HCT116 (cell line): Measurements from ENCODE around the gene EVC2. TPM values are rescaled to one million over a fixed set of nuclear protein-coding genes. Genes with fewer than 3 reads are reported as not detected.

Experiments used
- ATAC-seq: fragments of 200-7000 bp; cut with Tn5 transposase; 2 replicates; pipeline ENCODE4 v1.9.1; 2020; ENCODE audit warnings: mild to moderate bottlenecking, moderate library complexity
- BruUV-seq: library from RNA; stranded (reverse); fragments of 400-500 nt; replicated peaks from 2 replicates; lab custom pipeline; 2021; lab: Mats Ljungman, UMichigan
- CTCF ChIA-PET: fragments of 300-600 bp; sonication (Branson Sonifier 250); formaldehyde crosslinking; loops from one replicate; lab custom pipeline; 2021; ENCODE audit warnings: antibody characterized with exemption; lab: Charles Lee
- POLR2A ChIA-PET: fragments of 300-600, 350-600 bp; sonication (Branson Sonifier 250); formaldehyde crosslinking; loops from one replicate; lab custom pipeline; 2021; ENCODE audit warnings: antibody characterized with exemption; lab: Charles Lee
- RAD21 ChIA-PET, 2 experiments: fragments of 300-600 bp; sonication (Branson Sonifier 250); formaldehyde crosslinking; loops; one replicate each; lab custom pipeline; 2023; ENCODE audit warnings: low total read pairs in 2 of 2; ENCODE audit not compliant: uncharacterized antibody in 2 of 2, unreplicated experiment in 2 of 2, low non-redundant PET in 1 of 2; lab: Charles Lee
- DNase-seq: peaks from one replicate; pipeline ENCODE4 v3.0.0-alpha.2; 2010; ENCODE audit warnings: low read depth, low spot score
- H2AFZ ChIP-seq: fragments of 200-600 bp; shearing (Covaris generic), sonication (generic); 2 replicates; pipeline ENCODE4 v1.6.1; 2017; ENCODE audit warnings: low read depth, mixed run types, mixed read lengths, antibody characterized with exemption, low read length; ENCODE audit not compliant: poor library complexity, severe bottlenecking
- H3K27ac ChIP-seq: 2 replicates; pipeline ENCODE4 v1.5.1; 2012; ENCODE audit warnings: low read depth, low read length
- H3K27me3 ChIP-seq: fragments of 200-600 bp; sonication (generic); 2 replicates; pipeline ENCODE4 v1.6.1; 2016; ENCODE audit warnings: mixed run types, low read length, mixed read lengths; ENCODE audit not compliant: insufficient read depth
- H3K36me3 ChIP-seq, 2 experiments: fragments of 200-500 bp in 1 of 2; fragments of 200-600 bp in 1 of 2; sonication (Bioruptor generic) in 1 of 2; sonication (generic) in 1 of 2; 2 replicates each; pipeline versions ENCODE4 v1.5.1 to v1.6.1; 2014 to 2016; ENCODE audit warnings: low read length in 2 of 2, inconsistent platforms in 1 of 2, mixed read lengths in 1 of 2, mixed run types in 1 of 2; ENCODE audit not compliant: insufficient read depth in 2 of 2, control insufficient read depth in 1 of 2
- H3K4me1 ChIP-seq, 2 experiments: fragments of 200-600 bp in 1 of 2; sonication (generic) in 1 of 2; 2 replicates each; pipeline versions ENCODE4 v1.5.1 to v1.6.1; 2012 to 2017; ENCODE audit warnings: low read length in 2 of 2, inconsistent platforms in 1 of 2, mild to moderate bottlenecking in 1 of 2, mixed read lengths in 1 of 2, mixed run types in 1 of 2, moderate library complexity in 1 of 2; ENCODE audit not compliant: insufficient read depth in 2 of 2, control insufficient read depth in 1 of 2
- H3K4me2 ChIP-seq: fragments of 200-600 bp; sonication (generic); 2 replicates; pipeline ENCODE4 v1.6.1; 2017; ENCODE audit warnings: mixed run types, low read length, mixed read lengths
- H3K4me3 ChIP-seq, 2 experiments: fragments of 200-600 bp in 1 of 2; sonication (generic) in 1 of 2; replicated peaks in 1 of 2; 2 replicates each; pipeline ENCODE4 v1.5.1; 2011 to 2016; ENCODE audit warnings: low read length in 2 of 2, control low read depth in 1 of 2, low read depth in 1 of 2, mild to moderate bottlenecking in 1 of 2, mixed read lengths in 1 of 2, mixed run types in 1 of 2
- H3K79me2 ChIP-seq: fragments of 200-600 bp; sonication (generic); 2 replicates; pipeline ENCODE4 v1.6.1; 2017; ENCODE audit warnings: mild to moderate bottlenecking, mixed run types, low read length, moderate library complexity, mixed read lengths; ENCODE audit not compliant: insufficient read depth
- H3K9ac ChIP-seq: fragments of 200-600 bp; sonication (generic); 2 replicates; pipeline ENCODE4 v1.6.1; 2016; ENCODE audit warnings: low read length, mixed read lengths
- H3K9me2 ChIP-seq: fragments of 200-600 bp; sonication (generic), shearing (Covaris generic); 2 replicates; pipeline ENCODE4 v1.6.1; 2017; ENCODE audit warnings: mixed run types, mild to moderate bottlenecking, moderate library complexity; ENCODE audit not compliant: insufficient read depth
- H3K9me3 ChIP-seq, 2 experiments: fragments of 200-500 bp in 1 of 2; fragments of 200-600 bp in 1 of 2; sonication (Bioruptor generic) in 1 of 2; sonication (generic) in 1 of 2; 2 replicates each; pipeline ENCODE4 v1.6.1; 2014 to 2017; ENCODE audit warnings: low read length in 2 of 2, mixed read lengths in 2 of 2, inconsistent platforms in 1 of 2, low read depth in 1 of 2, mild to moderate bottlenecking in 1 of 2, mixed run types in 1 of 2, moderate library complexity in 1 of 2; ENCODE audit not compliant: control insufficient read depth in 1 of 2, insufficient read depth in 1 of 2
- H4K20me1 ChIP-seq: fragments of 200-600 bp; sonication (generic), shearing (Covaris generic); 2 replicates; pipeline ENCODE4 v1.6.1; 2017; ENCODE audit warnings: mixed run types, mild to moderate bottlenecking, moderate library complexity; ENCODE audit not compliant: insufficient read depth
- EGR1 ChIP-seq: IDR thresholded peaks from 2 replicates; pipeline ENCODE4 v1.6.1; 2012; ENCODE audit warnings: low read depth
- EZH2phosphoT487 ChIP-seq: fragments of 200-600 bp; IDR thresholded peaks from 2 replicates; pipeline ENCODE4 v1.6.1; 2018; ENCODE audit warnings: antibody characterized with exemption, borderline replicate concordance
- POLR2A ChIP-seq: IDR thresholded peaks from 2 replicates; pipeline ENCODE4 v1.7.0; 2011; ENCODE audit warnings: borderline replicate concordance; ENCODE audit not compliant: insufficient read depth, insufficient read length; ENCODE audit errors: extremely low read depth
- POLR2AphosphoS5 ChIP-seq: IDR thresholded peaks from 2 replicates; pipeline ENCODE4 v1.6.1; 2011; ENCODE audit warnings: mild to moderate bottlenecking, low read depth, low read length, moderate library complexity
- RAD21 ChIP-seq: IDR thresholded peaks from 2 replicates; pipeline ENCODE4 v1.6.1; 2012; ENCODE audit warnings: low read depth, mild to moderate bottlenecking
- REST ChIP-seq: IDR thresholded peaks from 2 replicates; pipeline ENCODE4 v1.6.1; 2012; ENCODE audit warnings: low read depth
- SRF ChIP-seq: IDR thresholded peaks from 2 replicates; pipeline ENCODE4 v1.6.1; 2012; ENCODE audit warnings: low read depth
- TCF7L2 ChIP-seq: IDR thresholded peaks from 2 replicates; pipeline ENCODE4 v1.7.0; 2011; ENCODE audit warnings: borderline replicate concordance, inconsistent platforms; ENCODE audit not compliant: insufficient read depth, insufficient read length; ENCODE audit errors: extremely low read depth
- ZNF274 ChIP-seq: fragments of 200-500 bp; sonication (Bioruptor generic); IDR thresholded peaks from 2 replicates; pipeline ENCODE4 v1.6.1; 2014; ENCODE audit warnings: mild to moderate bottlenecking, low read depth, low read length, inconsistent platforms
- intact Hi-C: fragments of 100-400 bp; cut with micrococcal nuclease; formaldehyde crosslinking; loops from 2 replicates; pipeline ENCODE4 v1.10.0; 2022
- total RNA-seq: library from RNA; stranded (reverse); gene quantifications from one replicate; pipeline ENCODE4 v1.2.1, GENCODE V29; 2021; ENCODE audit not compliant: unreplicated experiment

Gene EVC2
- total RNA-seq, 1 experiment from 2014 or later: not detected

DNA sequence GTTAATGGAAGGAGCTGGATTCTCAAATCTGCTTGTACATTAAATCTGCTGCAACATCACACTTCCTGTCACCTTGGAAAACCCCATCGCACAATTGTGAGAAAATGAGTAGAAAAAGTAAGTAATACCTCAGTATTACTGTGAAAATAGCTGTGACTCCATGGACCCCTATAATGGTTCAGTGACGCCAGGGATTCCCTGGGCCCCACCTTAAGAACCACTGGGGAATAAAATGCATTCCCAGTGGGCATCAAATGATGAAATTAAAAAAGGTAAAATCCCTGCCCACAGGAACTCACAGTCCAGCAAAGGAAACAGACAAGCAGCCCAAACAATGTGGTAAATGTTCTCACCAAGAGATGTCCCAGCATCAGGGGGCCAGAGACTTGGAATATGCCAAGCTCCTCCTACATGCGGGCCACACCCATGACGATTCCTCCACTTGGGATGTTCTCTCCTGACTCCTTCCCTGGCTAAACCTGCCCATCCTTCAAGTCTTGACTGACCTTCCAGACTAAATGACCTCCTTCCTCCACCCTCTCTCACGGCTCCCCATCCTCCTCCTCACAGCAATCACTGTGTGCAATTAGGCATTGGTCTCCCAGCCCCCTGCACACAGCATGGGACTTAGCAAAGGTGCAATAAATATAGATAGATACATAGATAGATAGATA is 2.6 kb downstream of the EVC2 start (continued):
- TF ChIP-seq RAD21: no peak
- no peak for TF ChIP-seq REST
- no peak for TF ChIP-seq ZNF274
- TF ChIP-seq POLR2A: no peak

DNA sequence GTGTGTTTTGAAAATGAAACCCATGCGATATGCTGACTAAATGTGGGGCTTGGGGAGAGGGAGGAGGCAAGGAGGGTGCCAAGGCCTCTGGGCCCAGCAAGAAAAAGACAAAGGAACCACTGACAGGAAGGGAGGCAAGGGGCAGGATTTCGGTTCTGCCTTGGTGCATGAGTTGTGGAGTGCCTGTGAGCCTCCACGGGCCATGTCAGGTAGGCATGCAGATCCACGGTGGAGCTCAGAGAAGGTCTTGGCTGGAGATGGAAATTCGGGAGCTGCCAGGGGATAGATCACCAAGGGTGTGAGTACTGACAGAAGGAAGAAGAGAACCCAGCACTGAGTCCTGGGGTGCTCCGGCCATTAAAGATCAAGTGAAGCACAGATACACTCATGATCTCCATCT is 4.1 kb downstream of the EVC2 start:
- no peak overlapping the region for H3K4me3 ChIP-seq
- ATAC-seq (no peak), DNase-seq (no peak)
- H2AFZ ChIP-seq: no peak overlapping the region
- no peaks in the 10 kb centered on the region; the same call in none of the 2 replicates for H3K27me3 ChIP-seq
- H3K36me3 ChIP-seq: no peaks in the 10 kb centered on the region
- BruUV-seq: no TSS peak
- ChIA-PET CTCF (no interaction called here), RAD21 (no interaction called here), POLR2A (no interaction called here)
- no peak for TF ChIP-seq SRF
- TF ChIP-seq POLR2AphosphoS5: no peak
- TF ChIP-seq POLR2A: no peak
- TF ChIP-seq ZNF274: no peak
- no peak for TF ChIP-seq EZH2phosphoT487
- TF ChIP-seq EGR1: no peak
- TF ChIP-seq TCF7L2: no peak
- TF ChIP-seq RAD21: no peak
- no peaks in the 10 kb centered on the region for H3K9me3 ChIP-seq
- no peak overlapping the region for H3K9ac ChIP-seq
- no peak overlapping the region for H3K4me2 ChIP-seq
- intact Hi-C loops: no loop called here
- H3K79me2 ChIP-seq: no peaks in the 10 kb centered on the region
- no peaks in the 10 kb centered on the region for H4K20me1 ChIP-seq
- no peaks in the 10 kb centered on the region for H3K4me1 ChIP-seq
- H3K27ac ChIP-seq: no peak overlapping the region
- no peaks in the 10 kb centered on the region for H3K9me2 ChIP-seq
